GM12878 (cell line): Measurements from ENCODE around the gene ERFL. TPM values are rescaled to one million over a fixed set of nuclear protein-coding genes. Genes with fewer than 3 reads are reported as not detected.

Experiments used
- BCL11A ChIP-seq: IDR thresholded peaks from 2 replicates; pipeline ENCODE4 v1.6.1; 2011; ENCODE audit warnings: low read depth, low read length
- IKZF2 ChIP-seq, 2 experiments: fragments of 450-650 bp; IDR thresholded peaks; 2 replicates each; pipeline ENCODE4 v1.6.1; 2017; ENCODE audit warnings: mild to moderate bottlenecking in 2 of 2, moderate library complexity in 2 of 2
- KLF5 ChIP-seq: fragments of 450-650 bp; IDR thresholded peaks from 2 replicates; pipeline ENCODE4 v1.6.1; 2014; ENCODE audit warnings: mild to moderate bottlenecking; ENCODE audit not compliant: partially characterized antibody
- MXI1 ChIP-seq: fragments of 150-350 bp; IDR thresholded peaks from 2 replicates; pipeline ENCODE4 v1.6.1; 2011; ENCODE audit warnings: low read depth, mild to moderate bottlenecking, inconsistent platforms, low read length, improper control_type of control experiment
- NFYB ChIP-seq: IDR thresholded peaks from 2 replicates; pipeline ENCODE4 v1.6.1; 2011; ENCODE audit warnings: low read depth, mild to moderate bottlenecking, low read length, improper control_type of control experiment, moderate library complexity; ENCODE audit not compliant: insufficient read depth
- PML ChIP-seq: IDR thresholded peaks from 2 replicates; pipeline ENCODE4 v1.6.1; 2012; ENCODE audit warnings: low read length, inconsistent platforms
- POLR2A ChIP-seq: IDR thresholded peaks from 2 replicates; pipeline ENCODE4 v1.6.1; 2011; ENCODE audit warnings: low read depth, mild to moderate bottlenecking, low read length
- RCOR1 ChIP-seq: conservative IDR thresholded peaks from 2 replicates; pipeline ENCODE4 v1.6.1; 2012; ENCODE audit warnings: low read depth, low read length, improper control_type of control experiment
- SIN3A ChIP-seq: IDR thresholded peaks from 2 replicates; pipeline ENCODE4 v1.6.1; 2012; ENCODE audit warnings: low read depth, low read length, improper control_type of control experiment
- STAT1 ChIP-seq: fragments of 450-650 bp; conservative IDR thresholded peaks from 2 replicates; pipeline ENCODE4 v1.6.1; 2014; ENCODE audit warnings: antibody characterized with exemption, mild to moderate bottlenecking
- ZSCAN29 ChIP-seq: fragments of 450-650 bp; IDR thresholded peaks from 2 replicates; pipeline ENCODE4 v1.6.1; 2017; ENCODE audit warnings: mild to moderate bottlenecking, moderate library complexity
- polyA plus RNA-seq, 11 experiments: library from polyadenylated mRNA; depleted of rRNA in 4 of 11; unstranded in 6 of 11; stranded (reverse) in 5 of 11; fragments of >200 nt; fragmentation: Nextera tagmentation in 4 of 11; fragmentation: Illumina TruSeq in 1 of 11; extraction: Ambion mirVana in 4 of 11; extraction: Trizol in 1 of 11; gene quantifications; 1 replicate in 1 of 11; 2 replicates in 10 of 11; pipeline versions ENCODE4 v1.2.1 to v1.2.3, GENCODE V29; 2011 to 2016; ENCODE audit warnings: inconsistent platforms in 2 of 11, missing spikeins in 2 of 11, low read depth in 1 of 11
- total RNA-seq, 4 experiments: library from RNA; depleted of rRNA in 3 of 4; stranded (reverse); fragments of >200 nt in 3 of 4; fragmentation: Illumina TruSeq in 1 of 4; extraction: Trizol in 1 of 4; gene quantifications; 2 replicates each; pipeline versions ENCODE4 v1.2.1 to v1.2.3, GENCODE V29; 2013 to 2021
- TF ChIP-seq, protein P1 (sequence below): IDR thresholded peaks from 2 replicates; pipeline ENCODE4 v1.6.1; 2012; ENCODE audit warnings: low read length, inconsistent platforms
- TF ChIP-seq, protein P2 (sequence below): fragments of 450-650 bp; IDR thresholded peaks from 2 replicates; pipeline ENCODE4 v1.6.1; 2017; ENCODE audit warnings: mild to moderate bottlenecking
- TF ChIP-seq, protein P3 (sequence below): fragments of 450-650 bp; IDR thresholded peaks from 2 replicates; pipeline ENCODE4 v1.6.1; 2016; ENCODE audit warnings: mild to moderate bottlenecking
- TF ChIP-seq, protein P4 (sequence below): fragments of 450-650 bp; formaldehyde crosslinking; IDR thresholded peaks from 2 replicates; pipeline ENCODE4 v1.4.0; 2020; ENCODE audit warnings: mild to moderate bottlenecking, moderate library complexity
- TF ChIP-seq, protein P5 (sequence below): fragments of 450-650 bp; IDR thresholded peaks from 2 replicates; pipeline ENCODE4 v1.6.1; 2017; ENCODE audit warnings: borderline replicate concordance
- TF ChIP-seq, protein P6 (sequence below): fragments of 450-650 bp; IDR thresholded peaks from 2 replicates; pipeline ENCODE4 v1.6.1; 2017; ENCODE audit warnings: low read depth, mild to moderate bottlenecking, moderate library complexity

The ERFL gene
- total and polyA plus RNA-seq, 10 of the 15 experiments (the other 5 are each of a cell fraction or from before 2014, with no cell fraction given) = 0.04 to 0.10 (median 0.05) TPM; not detected in 7

DNA sequence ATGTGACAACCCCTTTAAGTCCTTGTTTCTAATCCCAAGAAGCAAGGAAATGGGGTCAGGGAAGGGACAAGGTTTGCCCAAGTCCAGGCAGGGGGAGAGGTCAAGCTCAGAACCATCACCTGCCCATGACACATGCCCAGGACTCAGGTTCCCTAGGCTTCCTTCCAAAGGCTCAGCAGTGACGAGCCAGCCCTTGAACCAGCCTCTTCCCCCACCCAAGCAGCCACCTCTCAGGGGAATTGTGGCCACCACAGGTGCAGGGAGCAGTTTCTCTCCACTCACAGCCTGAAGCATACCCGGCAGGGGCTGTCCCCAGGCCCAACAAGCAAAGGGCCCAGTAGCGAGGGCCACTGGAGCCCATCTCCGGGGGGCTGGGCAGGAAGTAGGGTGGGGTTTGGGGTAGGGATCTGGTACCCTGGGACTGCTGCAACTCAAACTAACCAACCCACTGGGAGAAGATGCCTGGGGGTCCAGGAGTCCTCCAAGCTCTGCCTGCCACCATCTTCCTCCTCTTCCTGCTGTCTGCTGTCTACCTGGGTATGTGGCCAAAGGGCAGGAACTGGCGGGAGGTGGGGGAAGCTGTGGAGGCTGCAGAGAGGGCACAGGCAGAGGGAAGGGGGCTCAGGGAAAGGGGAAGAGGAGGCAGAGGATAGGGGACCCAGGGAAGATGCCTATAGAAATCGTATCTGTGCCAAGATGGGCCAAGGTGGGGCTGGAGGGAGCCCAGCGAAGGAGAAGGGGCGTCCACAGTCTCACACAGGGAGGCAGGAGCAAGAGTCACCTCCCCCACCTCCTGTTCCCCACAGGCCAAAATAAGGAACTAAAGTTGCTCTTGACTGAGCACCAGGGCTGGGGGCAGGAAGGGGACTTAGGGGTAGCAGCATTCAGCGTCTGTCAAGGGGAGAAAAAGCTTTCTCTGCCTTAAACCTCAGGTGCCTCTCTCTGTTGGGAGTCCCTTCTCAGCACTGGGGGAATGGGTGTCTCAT, 51.1 kb downstream of the ERFL start, which contains the start of gene CD79A (continued):
- TF ChIP-seq, protein P1, sequence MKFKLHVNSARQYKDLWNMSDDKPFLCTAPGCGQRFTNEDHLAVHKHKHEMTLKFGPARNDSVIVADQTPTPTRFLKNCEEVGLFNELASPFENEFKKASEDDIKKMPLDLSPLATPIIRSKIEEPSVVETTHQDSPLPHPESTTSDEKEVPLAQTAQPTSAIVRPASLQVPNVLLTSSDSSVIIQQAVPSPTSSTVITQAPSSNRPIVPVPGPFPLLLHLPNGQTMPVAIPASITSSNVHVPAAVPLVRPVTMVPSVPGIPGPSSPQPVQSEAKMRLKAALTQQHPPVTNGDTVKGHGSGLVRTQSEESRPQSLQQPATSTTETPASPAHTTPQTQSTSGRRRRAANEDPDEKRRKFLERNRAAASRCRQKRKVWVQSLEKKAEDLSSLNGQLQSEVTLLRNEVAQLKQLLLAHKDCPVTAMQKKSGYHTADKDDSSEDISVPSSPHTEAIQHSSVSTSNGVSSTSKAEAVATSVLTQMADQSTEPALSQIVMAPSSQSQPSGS = no peak; the same call in 1 of the 2 replicates
- TF ChIP-seq POLR2A (peak; percentile 80), PML (no peak; the same call in 1 of the 2 replicates), NFYB (peak; percentile 59), STAT1 (no peak), ZSCAN29 (no peak), MXI1 (peak; percentile 76), KLF5 (no peak), SIN3A (peak; percentile 28; the same call in 1 of the 2 replicates), IKZF2 (IDR thresholded peaks at IDR 0.05) (peak; percentile 96 to 97), BCL11A (peak; percentile 81), RCOR1 (peak; percentile 3; the same call in 1 of the 2 replicates)
- TF ChIP-seq, protein P2, sequence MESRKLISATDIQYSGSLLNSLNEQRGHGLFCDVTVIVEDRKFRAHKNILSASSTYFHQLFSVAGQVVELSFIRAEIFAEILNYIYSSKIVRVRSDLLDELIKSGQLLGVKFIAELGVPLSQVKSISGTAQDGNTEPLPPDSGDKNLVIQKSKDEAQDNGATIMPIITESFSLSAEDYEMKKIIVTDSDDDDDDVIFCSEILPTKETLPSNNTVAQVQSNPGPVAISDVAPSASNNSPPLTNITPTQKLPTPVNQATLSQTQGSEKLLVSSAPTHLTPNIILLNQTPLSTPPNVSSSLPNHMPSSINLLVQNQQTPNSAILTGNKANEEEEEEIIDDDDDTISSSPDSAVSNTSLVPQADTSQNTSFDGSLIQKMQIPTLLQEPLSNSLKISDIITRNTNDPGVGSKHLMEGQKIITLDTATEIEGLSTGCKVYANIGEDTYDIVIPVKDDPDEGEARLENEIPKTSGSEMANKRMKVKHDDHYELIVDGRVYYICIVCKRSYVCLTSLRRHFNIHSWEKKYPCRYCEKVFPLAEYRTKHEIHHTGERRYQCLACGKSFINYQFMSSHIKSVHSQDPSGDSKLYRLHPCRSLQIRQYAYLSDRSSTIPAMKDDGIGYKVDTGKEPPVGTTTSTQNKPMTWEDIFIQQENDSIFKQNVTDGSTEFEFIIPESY = no peak
- TF ChIP-seq, protein P3, sequence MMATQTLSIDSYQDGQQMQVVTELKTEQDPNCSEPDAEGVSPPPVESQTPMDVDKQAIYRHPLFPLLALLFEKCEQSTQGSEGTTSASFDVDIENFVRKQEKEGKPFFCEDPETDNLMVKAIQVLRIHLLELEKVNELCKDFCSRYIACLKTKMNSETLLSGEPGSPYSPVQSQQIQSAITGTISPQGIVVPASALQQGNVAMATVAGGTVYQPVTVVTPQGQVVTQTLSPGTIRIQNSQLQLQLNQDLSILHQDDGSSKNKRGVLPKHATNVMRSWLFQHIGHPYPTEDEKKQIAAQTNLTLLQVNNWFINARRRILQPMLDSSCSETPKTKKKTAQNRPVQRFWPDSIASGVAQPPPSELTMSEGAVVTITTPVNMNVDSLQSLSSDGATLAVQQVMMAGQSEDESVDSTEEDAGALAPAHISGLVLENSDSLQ = no peak; the same call in 1 of the 2 replicates
- TF ChIP-seq, protein P4, sequence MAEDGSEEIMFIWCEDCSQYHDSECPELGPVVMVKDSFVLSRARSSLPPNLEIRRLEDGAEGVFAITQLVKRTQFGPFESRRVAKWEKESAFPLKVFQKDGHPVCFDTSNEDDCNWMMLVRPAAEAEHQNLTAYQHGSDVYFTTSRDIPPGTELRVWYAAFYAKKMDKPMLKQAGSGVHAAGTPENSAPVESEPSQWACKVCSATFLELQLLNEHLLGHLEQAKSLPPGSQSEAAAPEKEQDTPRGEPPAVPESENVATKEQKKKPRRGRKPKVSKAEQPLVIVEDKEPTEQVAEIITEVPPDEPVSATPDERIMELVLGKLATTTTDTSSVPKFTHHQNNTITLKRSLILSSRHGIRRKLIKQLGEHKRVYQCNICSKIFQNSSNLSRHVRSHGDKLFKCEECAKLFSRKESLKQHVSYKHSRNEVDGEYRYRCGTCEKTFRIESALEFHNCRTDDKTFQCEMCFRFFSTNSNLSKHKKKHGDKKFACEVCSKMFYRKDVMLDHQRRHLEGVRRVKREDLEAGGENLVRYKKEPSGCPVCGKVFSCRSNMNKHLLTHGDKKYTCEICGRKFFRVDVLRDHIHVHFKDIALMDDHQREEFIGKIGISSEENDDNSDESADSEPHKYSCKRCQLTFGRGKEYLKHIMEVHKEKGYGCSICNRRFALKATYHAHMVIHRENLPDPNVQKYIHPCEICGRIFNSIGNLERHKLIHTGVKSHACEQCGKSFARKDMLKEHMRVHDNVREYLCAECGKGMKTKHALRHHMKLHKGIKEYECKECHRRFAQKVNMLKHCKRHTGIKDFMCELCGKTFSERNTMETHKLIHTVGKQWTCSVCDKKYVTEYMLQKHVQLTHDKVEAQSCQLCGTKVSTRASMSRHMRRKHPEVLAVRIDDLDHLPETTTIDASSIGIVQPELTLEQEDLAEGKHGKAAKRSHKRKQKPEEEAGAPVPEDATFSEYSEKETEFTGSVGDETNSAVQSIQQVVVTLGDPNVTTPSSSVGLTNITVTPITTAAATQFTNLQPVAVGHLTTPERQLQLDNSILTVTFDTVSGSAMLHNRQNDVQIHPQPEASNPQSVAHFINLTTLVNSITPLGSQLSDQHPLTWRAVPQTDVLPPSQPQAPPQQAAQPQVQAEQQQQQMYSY (CRISPR knock-in tag) = no peak; the same call in 1 of the 2 replicates
- TF ChIP-seq, protein P5, sequence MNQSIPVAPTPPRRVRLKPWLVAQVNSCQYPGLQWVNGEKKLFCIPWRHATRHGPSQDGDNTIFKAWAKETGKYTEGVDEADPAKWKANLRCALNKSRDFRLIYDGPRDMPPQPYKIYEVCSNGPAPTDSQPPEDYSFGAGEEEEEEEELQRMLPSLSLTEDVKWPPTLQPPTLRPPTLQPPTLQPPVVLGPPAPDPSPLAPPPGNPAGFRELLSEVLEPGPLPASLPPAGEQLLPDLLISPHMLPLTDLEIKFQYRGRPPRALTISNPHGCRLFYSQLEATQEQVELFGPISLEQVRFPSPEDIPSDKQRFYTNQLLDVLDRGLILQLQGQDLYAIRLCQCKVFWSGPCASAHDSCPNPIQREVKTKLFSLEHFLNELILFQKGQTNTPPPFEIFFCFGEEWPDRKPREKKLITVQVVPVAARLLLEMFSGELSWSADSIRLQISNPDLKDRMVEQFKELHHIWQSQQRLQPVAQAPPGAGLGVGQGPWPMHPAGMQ = no peak
- TF ChIP-seq, protein P6, sequence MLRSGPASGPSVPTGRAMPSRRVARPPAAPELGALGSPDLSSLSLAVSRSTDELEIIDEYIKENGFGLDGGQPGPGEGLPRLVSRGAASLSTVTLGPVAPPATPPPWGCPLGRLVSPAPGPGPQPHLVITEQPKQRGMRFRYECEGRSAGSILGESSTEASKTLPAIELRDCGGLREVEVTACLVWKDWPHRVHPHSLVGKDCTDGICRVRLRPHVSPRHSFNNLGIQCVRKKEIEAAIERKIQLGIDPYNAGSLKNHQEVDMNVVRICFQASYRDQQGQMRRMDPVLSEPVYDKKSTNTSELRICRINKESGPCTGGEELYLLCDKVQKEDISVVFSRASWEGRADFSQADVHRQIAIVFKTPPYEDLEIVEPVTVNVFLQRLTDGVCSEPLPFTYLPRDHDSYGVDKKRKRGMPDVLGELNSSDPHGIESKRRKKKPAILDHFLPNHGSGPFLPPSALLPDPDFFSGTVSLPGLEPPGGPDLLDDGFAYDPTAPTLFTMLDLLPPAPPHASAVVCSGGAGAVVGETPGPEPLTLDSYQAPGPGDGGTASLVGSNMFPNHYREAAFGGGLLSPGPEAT = peak; percentile 85
